GM21576 (cell line): ENCODE results near the gene TSSK2.

Experiments used
- ATAC-seq: cut with Tn5 transposase; IDR thresholded peaks from one replicate; pipeline ENCODE4 v1.9.1; 2021; ENCODE audit warnings: mild to moderate bottlenecking, moderate library complexity; ENCODE audit not compliant: unreplicated experiment

TSSK2 gene

GRCh38 chr22:19166421-19166820, 35.3 kb downstream of the TSSK2 start:
- no peak for ATAC-seq

- ATAC-seq, result no peak
Measured at GRCh38 chr22:19167106-19167869, 36.2 kb downstream of the TSSK2 start.

GRCh38 chr22:19168088-19168890, 37.2 kb downstream of the TSSK2 start:
- no peak for ATAC-seq

- no peak for ATAC-seq
Measured at GRCh38 chr22:19169002-19169946, 38.2 kb downstream of the TSSK2 start.

GRCh38 chr22:19169947-19170318, 38.8 kb downstream of the TSSK2 start:
- ATAC-seq, result no peak

GRCh38 chr22:19172213-19173046, 41.3 kb downstream of the TSSK2 start:
- no peak for ATAC-seq

- ATAC-seq, result no peak
Measured at GRCh38 chr22:19173047-19174035, 42.2 kb downstream of the TSSK2 start.

- ATAC-seq, result no peak
Measured at GRCh38 chr22:19174106-19175025, 43.3 kb downstream of the TSSK2 start.

- ATAC-seq, result no peak
Measured at GRCh38 chr22:19175026-19175601, 44.0 kb downstream of the TSSK2 start.

GRCh38 chr22:19175602-19176174, 44.6 kb downstream of the TSSK2 start:
- ATAC-seq, result no peak

- no peak for ATAC-seq
Measured at GRCh38 chr22:19176175-19176643, 45.1 kb downstream of the TSSK2 start.

GRCh38 chr22:19176732-19177131, 45.6 kb downstream of the TSSK2 start:
- ATAC-seq, result no peak

GRCh38 chr22:19177164-19178064, 46.3 kb downstream of the TSSK2 start:
- no peak for ATAC-seq

- peak; percentile 22 for ATAC-seq
Measured at GRCh38 chr22:19178065-19178656, 47.1 kb downstream of the TSSK2 start.

GRCh38 chr22:19178657-19179496, 47.8 kb downstream of the TSSK2 start, which contains the start of gene SLC25A1:
Gene SLC25A1 (minus strand): TSS chr22:19178736. CDS start chr22:19178673, 63 bp downstream.
- peak; percentile 53 for ATAC-seq
